Natural killer cell treated with Interleukin-12 subunit alpha and Interleukin-12 subunit beta and Interleukin-15 and Interleukin-18, amount 100 ng/mL, for 72 hours (primary cell): ENCODE results near the gene MILR1. TPM values are rescaled to one million over a fixed set of nuclear protein-coding genes. Genes with fewer than 3 reads are reported as not detected.

Experiments
- ATAC-seq, 2 donors: fragments of 150-1000 bp; cut with Tn5 transposase in 1 of 2; sonication (Bioruptor Pico), chemical (Tn5 transposase) in 1 of 2; 2 replicates each; pipeline ENCODE4 v1.10.0; 2021
- DNase-seq: peaks from one replicate; pipeline ENCODE4 v3.0.0; 2022; ENCODE audit warnings: low spot score
- H3K27ac Mint-ChIP-seq, 2 donors: 1 replicate in 1 of 2; 2 replicates in 1 of 2; pipeline ENCODE4 v1.8.0; 2022; ENCODE audit warnings: mixed read lengths in 2 of 2, mild to moderate bottlenecking in 1 of 2, moderate library complexity in 1 of 2
- H3K27me3 Mint-ChIP-seq, 2 donors: 1 replicate in 1 of 2; 2 replicates in 1 of 2; pipeline ENCODE4 v1.8.0; 2022; ENCODE audit warnings: mixed read lengths in 2 of 2
- H3K36me3 Mint-ChIP-seq: one replicate; pipeline ENCODE4 v1.8.0; 2022; ENCODE audit warnings: mixed read lengths
- H3K4me1 Mint-ChIP-seq, 2 donors: 1 replicate in 1 of 2; 2 replicates in 1 of 2; pipeline ENCODE4 v1.8.0; 2022; ENCODE audit warnings: low read depth in 2 of 2, mixed read lengths in 2 of 2, mild to moderate bottlenecking in 1 of 2
- H3K4me3 Mint-ChIP-seq: one replicate; pipeline ENCODE4 v1.8.0; 2022; ENCODE audit warnings: mixed read lengths
- H3K9me3 Mint-ChIP-seq: 2 replicates; pipeline ENCODE4 v1.8.0; 2022; ENCODE audit warnings: mixed read lengths
- total RNA-seq, 2 donors: library from RNA; stranded (reverse); gene quantifications; one replicate each; pipeline ENCODE4 v1.2.3, GENCODE V29; 2022

MILR1 gene
- total RNA-seq, result 1 to 10 TPM; 5.0 to 6.9 TPM

- Mint-ChIP-seq H3K36me3 (no peaks in the 10 kb centered on the region), H3K4me3 (peak within 1 kb of the TSS; percentile 82), H3K9me3 (no peaks in the 10 kb centered on the region), H3K4me1 (peaks cover 16 to 23% of the 10 kb centered on the region in 2 donors), H3K27ac (peak within 1 kb of the TSS; percentile 78 to 85), H3K27me3 (no peaks in the 10 kb centered on the region)
- DNase-seq (no peak), ATAC-seq (peak; percentile 56 to 81)
These were observed at the start of gene MILR1 for GRCh38 chr17:64448665-64449512. Gene MILR1 (plus strand): TSS chr17:64449115. CDS start chr17:64449169, 54 bp downstream.

- Mint-ChIP-seq H3K4me3 (no peak overlapping the region), H3K27me3 (no peaks in the 10 kb centered on the region), H3K9me3 (no peaks in the 10 kb centered on the region), H3K27ac (peak overlapping the region in 1 of 2 donors; percentile 20), H3K36me3 (no peaks in the 10 kb centered on the region), H3K4me1 (peaks cover 35 to 41% of the 10 kb centered on the region in 2 donors)
- ATAC-seq (no peak), DNase-seq (no peak)
These were observed 49.2 kb upstream of the MILR1 start for GRCh38 chr17:64399767-64400156.

- H3K4me1 Mint-ChIP-seq, result peaks cover 37 to 40% of the 10 kb centered on the region in 2 donors
- DNase-seq (no peak), ATAC-seq (no peak)
These were observed 48.3 kb upstream of the MILR1 start for GRCh38 chr17:64400642-64401041.

GRCh38 chr17:64401244-64401860, 47.6 kb upstream of the MILR1 start:
- Mint-ChIP-seq H3K36me3 (no peaks in the 10 kb centered on the region), H3K9me3 (no peaks in the 10 kb centered on the region), H3K4me3 (peak overlapping the region; percentile 33), H3K27me3 (no peaks in the 10 kb centered on the region), H3K4me1 (peaks cover 32 to 33% of the 10 kb centered on the region in 2 donors), H3K27ac (peak overlapping the region; percentile 2 to 20)
- DNase-seq (no peak), ATAC-seq (no peak)

More at GRCh38 chr17:64400642-64401041, 48.3 kb upstream of the MILR1 start:
- Mint-ChIP-seq H3K36me3 (no peaks in the 10 kb centered on the region), H3K27me3 (no peaks in the 10 kb centered on the region), H3K27ac (peak overlapping the region in 1 of 2 donors; percentile 20), H3K4me3 (peak overlapping the region; percentile 8), H3K9me3 (no peaks in the 10 kb centered on the region)

- no peaks in the 10 kb centered on the region for H3K9me3 Mint-ChIP-seq
- peak overlapping the region in 1 of 2 donors; percentile 2 for H3K27ac Mint-ChIP-seq
- H3K36me3 Mint-ChIP-seq, result no peaks in the 10 kb centered on the region
- peaks cover 33 to 36% of the 10 kb centered on the region in 2 donors for H3K4me1 Mint-ChIP-seq
- DNase-seq (no peak), ATAC-seq (no peak)
- H3K4me3 Mint-ChIP-seq, result peak overlapping the region; percentile 33
- no peaks in the 10 kb centered on the region for H3K27me3 Mint-ChIP-seq
These were observed 47.0 kb upstream of the MILR1 start for GRCh38 chr17:64401941-64402340.

GRCh38 chr17:64402469-64402868, 46.4 kb upstream of the MILR1 start:
- Mint-ChIP-seq H3K36me3 (no peaks in the 10 kb centered on the region), H3K9me3 (no peaks in the 10 kb centered on the region), H3K4me3 (no peak overlapping the region), H3K4me1 (peaks cover 33 to 36% of the 10 kb centered on the region in 2 donors), H3K27me3 (no peaks in the 10 kb centered on the region), H3K27ac (peak overlapping the region in 1 of 2 donors; percentile 31)
- ATAC-seq, result no peak
- DNase-seq, result no peak

- Mint-ChIP-seq H3K4me3 (no peak overlapping the region), H3K27me3 (no peaks in the 10 kb centered on the region), H3K27ac (peak overlapping the region in 1 of 2 donors; percentile 70), H3K9me3 (no peaks in the 10 kb centered on the region), H3K36me3 (no peaks in the 10 kb centered on the region), H3K4me1 (peaks cover 24 to 28% of the 10 kb centered on the region in 2 donors)
- DNase-seq (no peak), ATAC-seq (no peak)
These were observed 44.9 kb upstream of the MILR1 start for GRCh38 chr17:64403881-64404460.

- Mint-ChIP-seq H3K27ac (no peak overlapping the region), H3K4me1 (peaks cover 13 to 19% of the 10 kb centered on the region in 2 donors), H3K4me3 (no peak overlapping the region), H3K9me3 (no peaks in the 10 kb centered on the region), H3K36me3 (no peaks in the 10 kb centered on the region), H3K27me3 (no peaks in the 10 kb centered on the region)
- ATAC-seq (peak in 1 of 2 donors; percentile 64), DNase-seq (no peak)
These were observed 42.4 kb upstream of the MILR1 start for GRCh38 chr17:64406321-64407200.

- H3K27me3 Mint-ChIP-seq, result no peaks in the 10 kb centered on the region
- peak in 1 of 2 donors; percentile 54 for ATAC-seq
- H3K9me3 Mint-ChIP-seq, result no peaks in the 10 kb centered on the region
- H3K4me1 Mint-ChIP-seq, result peaks cover 0 to 18% of the 10 kb centered on the region in 2 donors
- DNase-seq, result no peak
- H3K4me3 Mint-ChIP-seq, result no peak overlapping the region
- no peaks in the 10 kb centered on the region for H3K36me3 Mint-ChIP-seq
- H3K27ac Mint-ChIP-seq, result no peak overlapping the region
These were observed 38.0 kb upstream of the MILR1 start for GRCh38 chr17:64410750-64411490.

- DNase-seq, result no peak
- H3K36me3 Mint-ChIP-seq, result no peaks in the 10 kb centered on the region
- peaks cover 0 to 13% of the 10 kb centered on the region in 2 donors for H3K4me1 Mint-ChIP-seq
- ATAC-seq, result no peak
- no peaks in the 10 kb centered on the region for H3K9me3 Mint-ChIP-seq
- H3K4me3 Mint-ChIP-seq, result peak overlapping the region; percentile 23
- H3K27ac Mint-ChIP-seq, result no peak overlapping the region
- H3K27me3 Mint-ChIP-seq, result no peaks in the 10 kb centered on the region
These were observed 36.7 kb upstream of the MILR1 start for GRCh38 chr17:64411999-64412771.

GRCh38 chr17:64412944-64413381, 36.0 kb upstream of the MILR1 start:
- Mint-ChIP-seq H3K4me3 (no peak overlapping the region), H3K27ac (no peak overlapping the region), H3K9me3 (no peaks in the 10 kb centered on the region), H3K36me3 (no peaks in the 10 kb centered on the region), H3K4me1 (peaks cover 0 to 13% of the 10 kb centered on the region in 2 donors), H3K27me3 (no peaks in the 10 kb centered on the region)
- ATAC-seq (no peak), DNase-seq (no peak)

- no peak for DNase-seq
- Mint-ChIP-seq H3K36me3 (no peaks in the 10 kb centered on the region), H3K4me1 (peaks cover under 1 to 13% of the 10 kb centered on the region in 2 donors), H3K27me3 (no peaks in the 10 kb centered on the region), H3K4me3 (no peak overlapping the region), H3K27ac (no peak overlapping the region), H3K9me3 (no peaks in the 10 kb centered on the region)
- ATAC-seq, result no peak
These were observed 35.4 kb upstream of the MILR1 start for GRCh38 chr17:64413513-64413912.
